Activated T-cell treated with anti-CD3 and anti-CD28 coated beads, Interleukin-2, amount 50 U/mL, for 72 hours (primary cell): Measurements from ENCODE around the gene CLCNKB. TPM values are rescaled to one million over a fixed set of nuclear protein-coding genes. Genes with fewer than 3 reads are reported as not detected.
A peak's percentile ranks its signal among the peaks of the same experiment; 100 is the strongest.

Source experiments
- ATAC-seq, 2 donors: fragments of 150-1000 bp; cut with Tn5 transposase; replicated peaks in 1 of 2; 2 replicates each; pipeline ENCODE4 v1.10.0; 2021; ENCODE audit warnings: moderate library complexity in 2 of 2, mild to moderate bottlenecking in 1 of 2
- DNase-seq, 2 donors: peaks; one replicate each; pipeline ENCODE4 v3.0.0; 2021 to 2022; ENCODE audit warnings: mixed read lengths in 1 of 2
- H3K27ac Mint-ChIP-seq: one replicate; pipeline ENCODE4 v1.8.0; 2022; ENCODE audit warnings: mild to moderate bottlenecking, moderate library complexity, mixed read lengths
- H3K27me3 Mint-ChIP-seq: one replicate; pipeline ENCODE4 v1.8.0; 2022; ENCODE audit warnings: low read depth, mixed read lengths
- H3K36me3 Mint-ChIP-seq, 2 donors: one replicate each; pipeline ENCODE4 v1.8.0; 2022; ENCODE audit warnings: mixed read lengths in 2 of 2, mild to moderate bottlenecking in 1 of 2; ENCODE audit not compliant: insufficient read depth in 2 of 2
- H3K4me1 Mint-ChIP-seq: one replicate; pipeline ENCODE4 v1.8.0; 2022; ENCODE audit warnings: low read depth, mixed read lengths
- H3K4me3 Mint-ChIP-seq, 2 donors: one replicate each; pipeline ENCODE4 v1.8.0; 2022; ENCODE audit warnings: mild to moderate bottlenecking in 2 of 2, mixed read lengths in 2 of 2, moderate library complexity in 2 of 2
- H3K9me3 Mint-ChIP-seq, 2 donors: one replicate each; pipeline ENCODE4 v1.8.0; 2022; ENCODE audit warnings: mixed read lengths in 2 of 2
- total RNA-seq, 2 donors: library from RNA; stranded (reverse); gene quantifications; one replicate each; pipeline ENCODE4 v1.2.3, GENCODE V29; 2022

Gene CLCNKB
- total RNA-seq, 2 donors from 2014 or later: not detected

GRCh38 chr1:16072095-16072494 lies 28.5 kb downstream of the CLCNKB start:
- Mint-ChIP-seq H3K4me1 (no peaks in the 10 kb centered on the region), H3K36me3 (no peaks in the 10 kb centered on the region), H3K27me3 (peaks cover 12% of the 10 kb centered on the region), H3K9me3 (no peaks in the 10 kb centered on the region), H3K4me3 (no peak overlapping the region), H3K27ac (no peak overlapping the region)
- DNase-seq: no peak
- ATAC-seq: no peak

GRCh38 chr1:16072616-16073484 lies 29.3 kb downstream of the CLCNKB start:
- no peak overlapping the region for H3K27ac Mint-ChIP-seq
- no peaks in the 10 kb centered on the region for H3K4me1 Mint-ChIP-seq
- peak overlapping the region in 1 of 2 donors; percentile 44 for H3K4me3 Mint-ChIP-seq
- peaks cover 12% of the 10 kb centered on the region for H3K27me3 Mint-ChIP-seq
- no peaks in the 10 kb centered on the region for H3K9me3 Mint-ChIP-seq
- H3K36me3 Mint-ChIP-seq: no peaks in the 10 kb centered on the region
- peak; percentile 41 to 50 for ATAC-seq
- DNase-seq: no peak

- H3K27ac Mint-ChIP-seq: no peak within 1 kb of the TSS
- H3K4me3 Mint-ChIP-seq: peak within 1 kb of the TSS; percentile 76 to 77
- H3K9me3 Mint-ChIP-seq: no peaks in the 10 kb centered on the region
- H3K36me3 Mint-ChIP-seq: no peaks in the 10 kb centered on the region
- no peaks in the 10 kb centered on the region for H3K4me1 Mint-ChIP-seq
- ATAC-seq: peak; percentile 86 to 87
- peaks cover 12% of the 10 kb centered on the region for H3K27me3 Mint-ChIP-seq
- DNase-seq: peak; percentile 51 to 69
Observed at GRCh38 chr1:16073490-16074119, 30.0 kb downstream of the CLCNKB start, which contains the start of gene FAM131C. Gene FAM131C (minus strand): TSS chr1:16073651. CDS start chr1:16073442, 209 bp downstream.

GRCh38 chr1:16074217-16074616 lies 30.6 kb downstream of the CLCNKB start:
- no peak for ATAC-seq
- Mint-ChIP-seq H3K36me3 (no peaks in the 10 kb centered on the region), H3K9me3 (no peaks in the 10 kb centered on the region), H3K27ac (no peak overlapping the region), H3K27me3 (peaks cover 12% of the 10 kb centered on the region), H3K4me3 (peak overlapping the region; percentile 14 to 76), H3K4me1 (peaks cover 6% of the 10 kb centered on the region)
- no peak for DNase-seq

GRCh38 chr1:16075337-16076030 lies 31.9 kb downstream of the CLCNKB start:
- ATAC-seq (no peak), DNase-seq (no peak)
- Mint-ChIP-seq H3K27ac (no peak overlapping the region), H3K4me1 (peaks cover 6% of the 10 kb centered on the region), H3K9me3 (no peaks in the 10 kb centered on the region), H3K27me3 (peaks cover 12% of the 10 kb centered on the region), H3K36me3 (no peaks in the 10 kb centered on the region), H3K4me3 (no peak overlapping the region)

GRCh38 chr1:16076031-16076864 lies 32.7 kb downstream of the CLCNKB start:
- Mint-ChIP-seq H3K4me3 (no peak overlapping the region), H3K36me3 (no peaks in the 10 kb centered on the region), H3K4me1 (peaks cover 6% of the 10 kb centered on the region), H3K27ac (no peak overlapping the region), H3K27me3 (peaks cover 12% of the 10 kb centered on the region), H3K9me3 (no peaks in the 10 kb centered on the region)
- no peak for ATAC-seq
- DNase-seq: no peak

GRCh38 chr1:16076865-16077238 lies 33.3 kb downstream of the CLCNKB start:
- Mint-ChIP-seq H3K36me3 (no peaks in the 10 kb centered on the region), H3K4me3 (no peak overlapping the region), H3K9me3 (no peaks in the 10 kb centered on the region), H3K27ac (peak overlapping the region; percentile 7), H3K27me3 (peaks cover 12% of the 10 kb centered on the region), H3K4me1 (peaks cover 6% of the 10 kb centered on the region)
- ATAC-seq (no peak), DNase-seq (no peak)

- no peak overlapping the region for H3K4me3 Mint-ChIP-seq
- peak overlapping the region; percentile 7 for H3K27ac Mint-ChIP-seq
- ATAC-seq: no peak
- H3K36me3 Mint-ChIP-seq: no peaks in the 10 kb centered on the region
- DNase-seq: no peak
- peaks cover 6% of the 10 kb centered on the region for H3K4me1 Mint-ChIP-seq
- peaks cover 12% of the 10 kb centered on the region for H3K27me3 Mint-ChIP-seq
- no peaks in the 10 kb centered on the region for H3K9me3 Mint-ChIP-seq
Observed at GRCh38 chr1:16077406-16078245, 34.0 kb downstream of the CLCNKB start.

- H3K9me3 Mint-ChIP-seq: no peaks in the 10 kb centered on the region
- H3K27ac Mint-ChIP-seq: no peak overlapping the region
- peak; percentile 78 to 87 for ATAC-seq
- no peaks in the 10 kb centered on the region for H3K36me3 Mint-ChIP-seq
- peaks cover 6% of the 10 kb centered on the region for H3K4me1 Mint-ChIP-seq
- peaks cover 6% of the 10 kb centered on the region for H3K27me3 Mint-ChIP-seq
- H3K4me3 Mint-ChIP-seq: peak overlapping the region; percentile 67 to 86
- peak; percentile 61 to 77 for DNase-seq
Observed at GRCh38 chr1:16078925-16079656, 35.5 kb downstream of the CLCNKB start.

GRCh38 chr1:16080422-16081150 lies 37.0 kb downstream of the CLCNKB start:
- no peak for DNase-seq
- H3K27ac Mint-ChIP-seq: no peak overlapping the region
- H3K4me3 Mint-ChIP-seq: no peak overlapping the region
- H3K36me3 Mint-ChIP-seq: no peaks in the 10 kb centered on the region
- peaks cover 6% of the 10 kb centered on the region for H3K4me1 Mint-ChIP-seq
- no peak for ATAC-seq
- H3K9me3 Mint-ChIP-seq: no peaks in the 10 kb centered on the region
- no peaks in the 10 kb centered on the region for H3K27me3 Mint-ChIP-seq

- Mint-ChIP-seq H3K9me3 (no peaks in the 10 kb centered on the region), H3K27ac (no peak overlapping the region), H3K4me1 (peaks cover 6% of the 10 kb centered on the region), H3K36me3 (no peaks in the 10 kb centered on the region), H3K27me3 (no peaks in the 10 kb centered on the region), H3K4me3 (no peak overlapping the region)
- no peak for ATAC-seq
- no peak for DNase-seq
Observed at GRCh38 chr1:16081636-16082035, 38.1 kb downstream of the CLCNKB start.
